GM18867 (cell line): ENCODE results near the gene SEC16A.

Source experiments
- ATAC-seq: cut with Tn5 transposase; IDR thresholded peaks from one replicate; pipeline ENCODE4 v1.9.1; 2021; ENCODE audit warnings: mild to moderate bottlenecking, moderate library complexity; ENCODE audit not compliant: unreplicated experiment

SEC16A gene

DNA sequence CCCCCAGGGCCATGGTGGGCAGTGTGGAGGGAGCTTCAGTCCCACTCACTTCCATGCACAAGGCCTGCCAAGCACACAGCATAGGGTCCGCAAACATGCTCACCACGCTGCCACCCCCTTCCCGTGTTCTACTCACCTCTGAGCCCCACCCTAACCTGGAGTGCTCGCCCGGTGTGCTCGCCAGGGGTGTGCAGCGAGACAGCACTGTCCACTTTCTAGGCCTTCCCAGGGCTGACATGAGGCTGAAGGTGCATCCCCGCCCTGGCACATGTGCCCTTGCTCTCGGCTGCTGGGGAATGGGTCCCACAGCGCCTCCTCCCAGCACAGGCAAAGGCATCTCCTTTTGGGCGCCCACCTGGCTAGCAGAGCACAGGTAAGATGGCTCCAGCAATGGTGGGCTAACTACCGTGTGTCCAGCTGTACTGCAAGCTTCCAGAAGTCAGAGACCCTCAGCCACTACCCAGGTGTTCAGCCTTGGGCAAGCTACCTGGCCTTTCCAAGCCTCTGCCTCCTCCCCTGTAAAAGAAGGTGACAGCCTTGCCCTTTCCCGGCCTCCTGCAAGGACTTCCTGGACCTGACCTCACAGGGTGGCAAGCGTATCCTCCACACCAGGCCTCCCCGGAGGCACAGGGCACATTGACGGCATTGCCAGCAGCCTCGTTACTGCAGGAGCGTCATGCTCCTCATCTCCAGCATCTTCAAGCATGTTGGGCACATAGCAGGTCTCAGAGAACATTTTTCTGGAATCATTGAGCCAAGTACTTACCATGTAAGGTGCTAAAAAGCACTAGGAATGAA lies 4.2 kb upstream of the SEC16A start:
- no peak for ATAC-seq

DNA sequence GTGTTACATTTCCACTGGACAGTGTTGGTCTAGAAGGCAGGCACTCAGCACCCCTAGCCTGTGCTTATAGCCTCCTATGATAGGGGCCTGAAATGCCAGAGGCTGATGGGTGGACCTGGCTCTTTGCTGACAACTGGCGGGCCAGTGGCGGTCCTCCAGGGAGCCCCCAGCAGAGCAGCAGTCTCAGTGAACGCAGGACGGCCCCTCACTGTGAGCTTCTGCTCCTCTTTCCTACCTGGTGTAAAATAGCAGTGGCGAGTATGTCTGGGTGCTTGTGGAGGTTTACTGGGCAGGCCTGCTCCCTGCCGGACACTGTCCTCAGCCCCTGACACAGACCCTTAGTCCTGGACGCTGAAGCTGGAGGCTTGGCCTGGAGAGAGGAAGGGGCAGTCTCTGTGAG lies 3.3 kb upstream of the SEC16A start:
- ATAC-seq = no peak

DNA sequence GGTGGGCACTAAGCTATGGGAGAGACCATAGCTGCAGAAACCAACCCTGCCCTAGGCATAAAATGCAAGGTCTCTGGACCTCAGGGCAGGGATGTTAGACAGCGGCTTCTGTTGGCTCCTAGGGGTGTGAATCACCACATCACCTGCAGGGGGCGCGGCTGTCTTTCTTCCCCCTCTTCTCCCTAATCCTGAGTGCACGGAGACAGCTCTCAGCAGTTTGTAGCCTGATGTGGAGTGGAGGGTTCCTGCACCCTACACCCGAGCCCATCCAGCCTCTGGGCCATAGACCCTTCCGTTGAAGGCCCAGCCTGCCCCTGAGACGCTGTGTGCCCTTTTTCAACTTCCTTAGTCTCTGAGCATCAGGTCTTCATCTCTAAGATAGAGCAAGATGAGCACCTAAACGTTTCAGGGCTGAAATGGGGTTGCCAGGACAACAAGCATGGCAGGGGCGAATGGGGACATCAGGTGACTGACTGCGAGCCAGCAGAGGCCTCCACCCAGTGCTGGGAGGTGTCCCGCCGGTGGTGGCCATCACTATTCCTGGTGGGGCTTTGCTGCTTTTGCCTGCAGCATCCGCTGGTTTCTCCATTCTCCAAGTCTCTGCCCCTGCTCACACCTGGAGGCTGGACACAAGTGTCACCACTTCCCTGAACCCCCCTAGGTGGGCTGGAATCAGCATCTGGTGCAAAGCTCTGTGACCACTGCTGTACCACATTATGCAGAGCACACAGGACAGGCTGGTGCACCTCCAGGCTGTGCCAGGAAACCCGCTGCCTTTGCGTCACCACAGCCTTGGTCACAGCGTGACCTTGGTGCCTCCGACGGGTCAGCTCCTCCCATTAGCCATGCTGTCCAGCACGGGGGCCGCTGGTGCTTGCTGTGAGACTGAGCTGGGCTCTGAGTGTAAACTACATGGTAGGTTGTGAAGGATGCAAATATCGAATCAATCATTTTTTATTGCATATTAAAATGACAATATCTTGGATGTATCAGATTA lies 2.5 kb upstream of the SEC16A start:
- ATAC-seq = no peak

GRCh38 chr9:136484153-136485048 lies 1.6 kb upstream of the SEC16A start:
- ATAC-seq = no peak

DNA sequence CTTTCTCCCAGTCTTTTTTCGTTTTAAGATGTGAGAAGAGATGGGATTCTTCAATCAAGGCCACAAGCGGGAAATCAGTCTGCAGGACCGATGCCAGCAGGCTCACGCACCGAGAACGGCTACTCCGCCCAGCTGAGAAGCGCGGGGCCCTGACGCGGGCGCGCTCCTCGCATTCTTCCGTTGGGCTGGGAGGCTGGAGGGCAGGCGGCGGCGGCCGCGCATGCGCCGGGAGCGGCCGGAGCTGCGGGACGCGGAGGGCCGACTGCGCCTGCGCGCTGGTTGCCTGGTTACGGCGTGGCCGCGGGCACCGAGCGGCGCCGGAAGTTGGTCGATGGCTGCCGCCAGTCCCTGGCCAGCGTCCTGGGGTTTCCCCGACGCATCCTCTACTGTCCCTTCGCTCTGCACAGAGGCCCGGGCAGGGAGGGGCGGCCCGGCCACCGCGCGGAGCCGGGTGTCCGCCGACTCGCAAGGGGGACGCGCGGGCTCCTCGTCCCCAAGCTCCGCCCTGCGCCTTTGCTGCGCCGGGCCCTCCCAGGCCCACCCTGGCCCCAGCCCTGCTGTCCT lies 831 bp upstream of the SEC16A start:
- peak; percentile 58 for ATAC-seq

DNA sequence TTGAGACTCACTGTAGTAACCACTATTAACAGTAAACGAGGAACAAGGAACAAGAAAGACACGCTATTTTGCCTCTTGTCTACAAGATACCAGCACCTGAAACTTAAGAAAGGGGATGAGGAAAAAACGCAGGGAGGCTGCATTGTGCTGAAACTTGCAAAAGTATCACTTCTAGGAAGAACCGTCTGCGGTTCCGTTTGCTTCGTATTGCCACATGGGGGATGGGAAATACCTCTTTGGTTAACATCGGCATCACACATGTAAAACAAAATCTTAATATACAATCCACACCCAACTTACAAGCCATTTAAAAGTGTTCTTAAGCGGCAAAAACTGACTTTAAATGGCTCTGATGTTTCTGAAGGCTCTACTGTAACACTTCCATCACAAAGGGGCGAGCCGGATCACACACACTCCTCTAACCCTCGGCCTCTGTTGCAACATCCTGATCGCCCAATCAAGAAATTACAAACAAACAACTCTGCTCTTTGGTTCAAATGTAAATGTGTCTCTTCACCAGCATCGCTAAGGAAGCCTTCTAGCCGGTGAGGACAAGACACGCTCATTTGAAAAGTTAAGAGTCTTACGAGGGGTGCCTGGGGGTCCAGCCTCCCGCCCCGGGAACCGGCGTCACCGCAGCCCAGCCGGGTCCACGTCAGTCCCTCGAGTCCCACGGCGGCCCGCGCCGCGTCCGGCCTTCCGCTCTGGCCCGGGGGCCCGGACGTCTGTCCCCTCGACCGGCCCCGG lies 621 bp downstream of the SEC16A start:
- ATAC-seq = no peak

- no peak for ATAC-seq
These were observed 1.3 kb downstream of the SEC16A start for GRCh38 chr9:136481558-136481957.

DNA sequence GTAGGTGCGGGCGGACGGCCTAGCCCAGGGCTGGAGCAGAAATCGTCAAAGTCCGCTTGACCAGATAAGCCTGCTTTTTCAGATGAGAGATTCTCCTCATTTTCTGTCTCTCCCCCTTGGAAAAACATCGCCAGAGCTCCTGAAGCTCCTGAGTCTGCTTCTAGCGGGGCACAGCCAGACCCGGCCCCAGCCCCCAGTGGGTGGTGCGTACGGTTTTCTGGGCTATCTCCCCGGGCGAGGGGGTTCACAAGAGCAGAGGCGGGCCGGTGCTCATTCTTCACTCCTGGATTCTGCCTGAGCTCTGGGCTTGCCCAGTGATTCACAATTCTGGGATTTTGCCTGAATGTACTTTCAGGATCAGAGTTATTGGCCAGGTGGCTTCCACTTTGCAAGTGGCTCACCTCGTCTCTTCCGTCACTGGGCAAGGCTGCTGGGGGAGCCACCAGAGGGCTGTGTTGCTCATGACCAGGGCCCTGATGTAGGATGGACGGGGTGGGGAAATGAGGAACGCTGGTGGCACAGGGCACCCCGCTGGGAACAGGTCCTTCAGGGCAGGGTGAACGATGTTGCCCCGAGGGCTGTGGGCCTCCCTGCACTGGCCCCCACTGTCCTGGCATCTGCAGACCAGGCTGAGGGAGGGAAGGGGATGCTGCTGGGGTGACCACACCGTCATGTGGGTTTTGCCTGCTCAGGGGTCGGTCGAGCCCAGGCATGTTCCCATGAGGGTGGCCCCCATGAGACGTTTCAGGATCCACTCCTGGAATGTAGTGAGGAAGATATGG lies 6.3 kb downstream of the SEC16A start:
- ATAC-seq = no peak

DNA sequence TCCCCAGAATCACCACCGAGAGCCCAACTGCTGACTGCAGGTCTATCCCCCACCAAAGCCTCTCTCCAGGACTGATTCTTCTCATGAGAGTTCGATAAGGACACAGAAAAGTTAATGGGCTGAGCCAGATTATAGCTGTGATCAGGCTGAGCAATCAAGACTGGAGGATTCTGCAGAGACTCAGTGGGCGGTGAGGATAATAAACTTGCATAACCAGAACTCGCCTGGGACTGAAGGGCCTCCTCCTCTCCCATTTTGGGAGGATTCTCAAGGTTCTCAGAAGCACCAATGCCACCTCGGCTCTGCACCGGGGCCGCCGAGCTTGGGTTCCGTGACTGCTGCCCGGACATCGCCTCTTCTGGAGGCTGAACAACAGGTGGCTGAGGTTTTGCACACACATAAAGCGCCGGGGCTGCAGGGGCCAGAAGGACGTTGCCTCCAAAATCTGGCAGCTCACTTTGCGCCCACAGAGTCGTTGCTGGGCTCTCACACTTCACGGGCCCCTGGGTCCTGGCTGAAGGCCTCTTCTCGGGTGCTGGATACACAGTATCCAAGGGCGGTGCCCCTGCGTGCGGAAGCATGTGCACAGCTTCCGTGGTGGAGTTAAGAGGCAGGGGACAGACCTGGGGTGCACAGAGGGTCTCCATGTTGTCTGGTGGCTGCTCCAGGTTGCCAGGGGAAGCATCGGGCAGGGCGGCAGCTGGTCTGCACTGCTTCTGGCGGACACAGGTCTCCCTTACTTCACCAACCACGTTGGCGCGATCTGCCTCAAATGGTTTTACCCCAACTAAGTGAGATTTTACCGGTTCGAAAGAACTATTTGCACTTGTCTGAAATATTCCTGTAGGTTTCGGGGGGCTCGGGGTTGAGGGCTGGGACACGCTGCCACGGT lies 7.6 kb downstream of the SEC16A start:
- no peak for ATAC-seq

DNA sequence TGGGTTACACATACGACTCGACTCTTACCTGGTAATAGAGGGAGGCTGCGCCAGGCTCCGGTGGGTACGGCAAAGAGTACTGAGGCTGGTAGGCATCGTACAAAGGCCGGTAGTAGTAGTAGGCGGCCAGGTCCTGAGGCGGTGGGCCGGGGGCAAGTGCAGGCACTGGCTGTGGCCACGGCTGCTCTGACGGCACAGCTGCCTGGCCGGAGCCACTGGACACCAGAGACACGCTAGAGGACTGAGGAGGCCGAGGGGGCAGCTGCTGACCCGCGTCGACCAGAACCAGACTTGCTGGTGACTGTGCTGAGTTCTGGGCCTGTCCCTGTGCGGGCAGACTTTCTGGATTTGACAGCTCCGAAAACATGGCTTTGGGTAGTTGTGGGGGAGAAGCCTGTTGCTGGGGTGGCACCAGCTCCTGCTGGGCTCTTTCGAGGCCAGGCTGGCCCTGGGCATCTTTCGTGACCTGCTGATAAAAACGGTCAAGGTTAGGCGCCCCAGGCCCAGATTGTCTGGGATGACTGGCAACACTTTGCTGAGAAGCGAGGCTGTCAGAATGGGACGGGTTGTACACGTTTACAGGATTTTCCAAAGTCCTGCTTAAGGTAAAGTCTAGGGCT lies 8.7 kb downstream of the SEC16A start:
- ATAC-seq = no peak

GRCh38 chr9:136473354-136473721 lies 9.5 kb downstream of the SEC16A start:
- no peak for ATAC-seq

DNA sequence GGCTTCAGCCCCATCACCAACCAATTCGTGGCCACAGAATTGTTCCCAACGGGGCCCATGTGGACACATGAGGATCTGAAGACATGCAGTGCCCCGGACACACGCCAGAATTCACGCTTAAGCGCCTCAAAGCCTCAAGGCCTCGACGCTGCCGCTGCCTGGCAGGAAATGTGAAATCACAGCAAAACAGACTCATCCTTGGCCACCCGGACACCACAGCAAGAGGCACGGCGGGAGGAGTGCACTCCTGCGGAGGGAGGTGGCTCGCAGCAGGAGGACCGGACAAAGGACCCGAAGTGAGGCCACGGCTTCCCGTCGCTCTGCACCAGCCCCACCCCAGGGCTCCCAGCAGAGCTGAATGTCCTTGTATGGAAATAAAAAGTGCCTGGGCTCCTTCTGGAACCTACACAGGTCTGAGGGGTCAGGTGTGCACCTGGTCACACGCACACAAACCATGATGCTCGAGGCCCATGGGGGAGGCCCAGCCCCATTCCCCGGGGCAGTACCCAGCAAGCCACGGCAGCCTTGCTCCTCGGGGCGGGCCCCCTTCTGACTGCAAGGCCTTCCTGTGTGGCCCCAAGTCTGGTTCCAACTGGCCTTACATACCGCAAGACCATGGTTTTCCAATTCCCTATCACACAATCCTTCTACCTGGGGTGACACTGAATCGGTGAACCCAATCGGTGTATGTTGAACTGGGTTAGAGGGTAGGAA lies 10.0 kb downstream of the SEC16A start:
- ATAC-seq = no peak

GRCh38 chr9:136471802-136472487 lies 10.9 kb downstream of the SEC16A start:
- ATAC-seq = no peak

DNA sequence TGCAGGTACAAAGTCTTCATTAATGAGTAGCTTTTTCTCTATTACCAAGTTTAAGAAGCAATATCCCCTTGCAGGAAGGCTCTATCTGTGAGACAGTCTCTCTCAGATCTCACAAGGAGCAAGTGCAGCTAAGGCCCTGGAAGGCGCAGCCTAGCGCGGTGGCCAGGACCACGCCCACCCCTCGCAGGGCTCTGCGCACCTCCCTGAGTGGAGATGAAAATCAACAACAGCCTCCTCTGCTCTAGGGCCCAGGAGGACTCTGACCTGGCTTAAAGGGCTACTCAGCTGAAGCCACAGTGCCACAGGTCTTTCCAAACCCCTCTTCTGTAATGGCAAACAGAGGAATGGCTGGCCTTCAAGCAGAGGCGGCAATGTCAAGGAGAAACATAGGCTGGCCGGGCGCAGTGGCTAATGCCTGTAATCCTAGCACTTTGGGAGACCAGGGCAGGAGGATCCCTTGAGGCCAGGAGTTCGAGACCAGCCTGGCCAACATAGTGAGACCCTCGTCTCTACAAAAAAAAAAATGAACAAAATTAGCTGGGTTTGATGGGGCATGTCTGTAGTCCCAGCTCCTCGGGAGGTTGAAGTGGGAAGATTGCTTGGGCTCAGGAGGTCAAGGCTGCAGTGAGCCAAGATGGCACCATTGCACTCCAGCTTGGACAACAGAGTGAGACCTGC lies 11.9 kb downstream of the SEC16A start:
- ATAC-seq = no peak

- no peak for ATAC-seq
These were observed 12.5 kb downstream of the SEC16A start for GRCh38 chr9:136470356-136470755.

- no peak for ATAC-seq
These were observed 15.1 kb downstream of the SEC16A start for GRCh38 chr9:136467766-136468165.
